HCT116 (cell line): ENCODE results near the gene LRCH1. TPM values are rescaled to one million over a fixed set of nuclear protein-coding genes. Genes with fewer than 3 reads are reported as not detected.

ENCODE experiments used
- ATAC-seq: fragments of 200-7000 bp; cut with Tn5 transposase; 2 replicates; pipeline ENCODE4 v1.9.1; 2020; ENCODE audit warnings: mild to moderate bottlenecking, moderate library complexity
- BruUV-seq: library from RNA; stranded (reverse); fragments of 400-500 nt; replicated peaks from 2 replicates; lab custom pipeline; 2021; lab: Mats Ljungman, UMichigan
- CTCF ChIA-PET: fragments of 300-600 bp; sonication (Branson Sonifier 250); formaldehyde crosslinking; loops from one replicate; lab custom pipeline; 2021; ENCODE audit warnings: antibody characterized with exemption; lab: Charles Lee
- POLR2A ChIA-PET: fragments of 300-600, 350-600 bp; sonication (Branson Sonifier 250); formaldehyde crosslinking; loops from one replicate; lab custom pipeline; 2021; ENCODE audit warnings: antibody characterized with exemption; lab: Charles Lee
- RAD21 ChIA-PET, 2 experiments: fragments of 300-600 bp; sonication (Branson Sonifier 250); formaldehyde crosslinking; loops; one replicate each; lab custom pipeline; 2023; ENCODE audit warnings: low total read pairs in 2 of 2; ENCODE audit not compliant: uncharacterized antibody in 2 of 2, unreplicated experiment in 2 of 2, low non-redundant PET in 1 of 2; lab: Charles Lee
- DNase-seq: peaks from one replicate; pipeline ENCODE4 v3.0.0-alpha.2; 2010; ENCODE audit warnings: low read depth, low spot score
- H2AFZ ChIP-seq: fragments of 200-600 bp; shearing (Covaris generic), sonication (generic); 2 replicates; pipeline ENCODE4 v1.6.1; 2017; ENCODE audit warnings: low read depth, mixed run types, mixed read lengths, antibody characterized with exemption, low read length; ENCODE audit not compliant: poor library complexity, severe bottlenecking
- H3K27ac ChIP-seq: 2 replicates; pipeline ENCODE4 v1.5.1; 2012; ENCODE audit warnings: low read depth, low read length
- H3K27me3 ChIP-seq: fragments of 200-600 bp; sonication (generic); 2 replicates; pipeline ENCODE4 v1.6.1; 2016; ENCODE audit warnings: mixed run types, low read length, mixed read lengths; ENCODE audit not compliant: insufficient read depth
- H3K36me3 ChIP-seq, 2 experiments: fragments of 200-500 bp in 1 of 2; fragments of 200-600 bp in 1 of 2; sonication (Bioruptor generic) in 1 of 2; sonication (generic) in 1 of 2; 2 replicates each; pipeline versions ENCODE4 v1.5.1 to v1.6.1; 2014 to 2016; ENCODE audit warnings: low read length in 2 of 2, inconsistent platforms in 1 of 2, mixed read lengths in 1 of 2, mixed run types in 1 of 2; ENCODE audit not compliant: insufficient read depth in 2 of 2, control insufficient read depth in 1 of 2
- H3K4me1 ChIP-seq, 2 experiments: fragments of 200-600 bp in 1 of 2; sonication (generic) in 1 of 2; 2 replicates each; pipeline versions ENCODE4 v1.5.1 to v1.6.1; 2012 to 2017; ENCODE audit warnings: low read length in 2 of 2, inconsistent platforms in 1 of 2, mild to moderate bottlenecking in 1 of 2, mixed read lengths in 1 of 2, mixed run types in 1 of 2, moderate library complexity in 1 of 2; ENCODE audit not compliant: insufficient read depth in 2 of 2, control insufficient read depth in 1 of 2
- H3K4me2 ChIP-seq: fragments of 200-600 bp; sonication (generic); 2 replicates; pipeline ENCODE4 v1.6.1; 2017; ENCODE audit warnings: mixed run types, low read length, mixed read lengths
- H3K4me3 ChIP-seq, 2 experiments: fragments of 200-600 bp in 1 of 2; sonication (generic) in 1 of 2; replicated peaks in 1 of 2; 2 replicates each; pipeline ENCODE4 v1.5.1; 2011 to 2016; ENCODE audit warnings: low read length in 2 of 2, control low read depth in 1 of 2, low read depth in 1 of 2, mild to moderate bottlenecking in 1 of 2, mixed read lengths in 1 of 2, mixed run types in 1 of 2
- H3K79me2 ChIP-seq: fragments of 200-600 bp; sonication (generic); 2 replicates; pipeline ENCODE4 v1.6.1; 2017; ENCODE audit warnings: mild to moderate bottlenecking, mixed run types, low read length, moderate library complexity, mixed read lengths; ENCODE audit not compliant: insufficient read depth
- H3K9ac ChIP-seq: fragments of 200-600 bp; sonication (generic); 2 replicates; pipeline ENCODE4 v1.6.1; 2016; ENCODE audit warnings: low read length, mixed read lengths
- H3K9me2 ChIP-seq: fragments of 200-600 bp; sonication (generic), shearing (Covaris generic); 2 replicates; pipeline ENCODE4 v1.6.1; 2017; ENCODE audit warnings: mixed run types, mild to moderate bottlenecking, moderate library complexity; ENCODE audit not compliant: insufficient read depth
- H3K9me3 ChIP-seq, 2 experiments: fragments of 200-500 bp in 1 of 2; fragments of 200-600 bp in 1 of 2; sonication (Bioruptor generic) in 1 of 2; sonication (generic) in 1 of 2; 2 replicates each; pipeline ENCODE4 v1.6.1; 2014 to 2017; ENCODE audit warnings: low read length in 2 of 2, mixed read lengths in 2 of 2, inconsistent platforms in 1 of 2, low read depth in 1 of 2, mild to moderate bottlenecking in 1 of 2, mixed run types in 1 of 2, moderate library complexity in 1 of 2; ENCODE audit not compliant: control insufficient read depth in 1 of 2, insufficient read depth in 1 of 2
- H4K20me1 ChIP-seq: fragments of 200-600 bp; sonication (generic), shearing (Covaris generic); 2 replicates; pipeline ENCODE4 v1.6.1; 2017; ENCODE audit warnings: mixed run types, mild to moderate bottlenecking, moderate library complexity; ENCODE audit not compliant: insufficient read depth
- CBX3 ChIP-seq: IDR thresholded peaks from 2 replicates; pipeline ENCODE4 v1.6.1; 2012; ENCODE audit warnings: low read depth
- CEBPB ChIP-seq: IDR thresholded peaks from 2 replicates; pipeline ENCODE4 v1.6.1; 2012; ENCODE audit warnings: low read depth
- EZH2 ChIP-seq: fragments of 200-600 bp; sonication (generic); IDR thresholded peaks from 2 replicates; pipeline ENCODE4 v1.6.1; 2017; ENCODE audit warnings: antibody characterized with exemption, mixed run types
- POLR2A ChIP-seq: IDR thresholded peaks from 2 replicates; pipeline ENCODE4 v1.7.0; 2011; ENCODE audit warnings: borderline replicate concordance; ENCODE audit not compliant: insufficient read depth, insufficient read length; ENCODE audit errors: extremely low read depth
- RAD21 ChIP-seq: IDR thresholded peaks from 2 replicates; pipeline ENCODE4 v1.6.1; 2012; ENCODE audit warnings: low read depth, mild to moderate bottlenecking
- ZNF274 ChIP-seq: fragments of 200-500 bp; sonication (Bioruptor generic); IDR thresholded peaks from 2 replicates; pipeline ENCODE4 v1.6.1; 2014; ENCODE audit warnings: mild to moderate bottlenecking, low read depth, low read length, inconsistent platforms
- intact Hi-C: fragments of 100-400 bp; cut with micrococcal nuclease; formaldehyde crosslinking; loops from 2 replicates; pipeline ENCODE4 v1.10.0; 2022
- total RNA-seq: library from RNA; stranded (reverse); gene quantifications from one replicate; pipeline ENCODE4 v1.2.1, GENCODE V29; 2021; ENCODE audit not compliant: unreplicated experiment

The LRCH1 gene
- total RNA-seq, 1 experiment from 2014 or later, result 15.6 TPM

DNA sequence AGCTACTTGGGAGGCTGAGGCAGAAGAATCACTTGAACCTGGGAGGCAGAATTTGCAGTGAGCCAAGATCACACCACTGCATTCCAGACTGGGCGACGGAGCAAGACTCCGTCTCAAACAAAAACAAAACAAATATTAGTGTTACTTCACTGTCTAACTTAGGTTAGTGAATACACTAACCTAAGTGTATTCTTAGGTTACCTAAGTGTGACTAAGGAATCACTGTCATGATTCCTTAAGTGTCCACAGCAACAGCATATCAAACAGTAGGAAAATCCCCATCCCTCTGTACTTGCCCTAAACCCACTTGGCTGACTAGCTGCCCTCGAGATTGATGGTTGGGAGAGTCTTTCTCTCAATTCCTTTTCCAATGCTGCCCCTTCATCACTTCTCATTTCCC, 11.8 kb upstream of the LRCH1 start:
- no peaks in the 10 kb centered on the region for H3K27me3 ChIP-seq
- no peak overlapping the region for H2AFZ ChIP-seq
- ATAC-seq (no peak), DNase-seq (no peak)
- no peaks in the 10 kb centered on the region for H4K20me1 ChIP-seq
- intact Hi-C loops, result no loop called here
- H3K9me2 ChIP-seq, result no peaks in the 10 kb centered on the region
- H3K36me3 ChIP-seq, result no peaks in the 10 kb centered on the region
- H3K9ac ChIP-seq, result no peak overlapping the region
- ChIA-PET CTCF (interaction anchor here (1.9 kb wide), 1 partner anchor 11 kb away, joined by 7 read pairs; no protein-coding TSS in a partner anchor), POLR2A (no interaction called here), RAD21 (no interaction called here)
- H3K4me2 ChIP-seq, result no peak overlapping the region
- TF ChIP-seq CBX3, result no peak
- no peak for TF ChIP-seq RAD21
- no peak for TF ChIP-seq EZH2
- no peak overlapping the region for H3K4me3 ChIP-seq
- no TSS peak for BruUV-seq
- H3K27ac ChIP-seq, result no peak overlapping the region
- no peaks in the 10 kb centered on the region for H3K79me2 ChIP-seq
- H3K9me3 ChIP-seq, result no peaks in the 10 kb centered on the region
- H3K4me1 ChIP-seq, result no peaks in the 10 kb centered on the region

DNA sequence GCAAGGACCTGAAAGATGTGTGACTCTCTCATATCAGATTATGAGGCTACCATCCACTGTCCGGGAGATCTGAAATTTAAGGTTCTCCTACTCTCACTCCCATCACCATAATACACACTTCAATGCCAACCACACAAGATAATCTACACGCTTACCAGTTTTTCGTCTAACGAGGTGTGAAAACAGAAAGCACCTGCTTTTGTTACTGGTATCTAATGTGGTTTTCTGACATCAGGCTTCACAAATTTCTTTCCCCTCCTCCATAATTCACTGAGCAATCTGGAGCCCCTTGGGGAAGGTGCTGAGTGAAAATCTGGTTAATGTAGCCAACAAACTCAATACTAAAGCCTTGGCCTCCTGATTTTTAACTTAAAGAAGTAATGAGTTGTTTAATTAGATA, 10.1 kb upstream of the LRCH1 start:
- Histone ChIP-seq H2AFZ (no peak overlapping the region), H3K4me2 (no peak overlapping the region), H3K27me3 (no peaks in the 10 kb centered on the region), H3K4me1 (no peaks in the 10 kb centered on the region), H3K79me2 (no peaks in the 10 kb centered on the region), H3K27ac (no peak overlapping the region), H3K9me2 (no peaks in the 10 kb centered on the region), H3K9me3 (no peaks in the 10 kb centered on the region), H3K4me3 (no peak overlapping the region), H4K20me1 (no peaks in the 10 kb centered on the region), H3K36me3 (no peaks in the 10 kb centered on the region), H3K9ac (no peak overlapping the region)
- POLR2A ChIA-PET, result no interaction called here
- no peak for TF ChIP-seq CEBPB
- no peak for TF ChIP-seq ZNF274
- no peak for TF ChIP-seq POLR2A
- TF ChIP-seq EZH2, result no peak
- no peak for DNase-seq
- no TSS peak for BruUV-seq
- RAD21 ChIA-PET, result no interaction called here
- no peak for ATAC-seq
- intact Hi-C loops, result no loop called here
- CTCF ChIA-PET, result interaction anchor here (1.6 kb wide), 1 partner anchor 12 kb away, joined by 3 read pairs; no protein-coding TSS in a partner anchor
